Duodenal mucosa (tissue), 2 donors: ENCODE data around the gene REC114.

ENCODE experiments used
- H3K27ac ChIP-seq: one replicate; pipeline ENCODE4 v1.7.0; 2013; ENCODE audit warnings: low read depth, low read length
- H3K27me3 ChIP-seq, 2 donors: one replicate each; pipeline ENCODE4 v1.7.0; 2013; ENCODE audit warnings: low read length in 2 of 2, control low read depth in 1 of 2; ENCODE audit not compliant: insufficient read depth in 2 of 2, control insufficient read depth in 1 of 2
- H3K36me3 ChIP-seq, 2 donors: one replicate each; pipeline ENCODE4 v1.7.0; 2013; ENCODE audit warnings: low read length in 2 of 2, control low read depth in 1 of 2; ENCODE audit not compliant: insufficient read depth in 2 of 2, control insufficient read depth in 1 of 2
- H3K4me1 ChIP-seq, 2 donors: one replicate each; pipeline ENCODE4 v1.7.0; 2013; ENCODE audit warnings: low read length in 2 of 2, control low read depth in 1 of 2; ENCODE audit not compliant: insufficient read depth in 2 of 2, control insufficient read depth in 1 of 2
- H3K4me3 ChIP-seq, 2 donors: one replicate each; pipeline ENCODE4 v1.7.0; 2013; ENCODE audit warnings: low read length in 2 of 2, low read depth in 1 of 2
- H3K9ac ChIP-seq, 2 donors: one replicate each; pipeline ENCODE4 v1.7.0; 2013; ENCODE audit warnings: low read length in 2 of 2, low read depth in 1 of 2
- H3K9me3 ChIP-seq, 2 donors: one replicate each; pipeline ENCODE4 v1.7.0; 2013; ENCODE audit warnings: low read length in 2 of 2, control low read depth in 1 of 2; ENCODE audit not compliant: control insufficient read depth in 1 of 2

The REC114 gene

DNA sequence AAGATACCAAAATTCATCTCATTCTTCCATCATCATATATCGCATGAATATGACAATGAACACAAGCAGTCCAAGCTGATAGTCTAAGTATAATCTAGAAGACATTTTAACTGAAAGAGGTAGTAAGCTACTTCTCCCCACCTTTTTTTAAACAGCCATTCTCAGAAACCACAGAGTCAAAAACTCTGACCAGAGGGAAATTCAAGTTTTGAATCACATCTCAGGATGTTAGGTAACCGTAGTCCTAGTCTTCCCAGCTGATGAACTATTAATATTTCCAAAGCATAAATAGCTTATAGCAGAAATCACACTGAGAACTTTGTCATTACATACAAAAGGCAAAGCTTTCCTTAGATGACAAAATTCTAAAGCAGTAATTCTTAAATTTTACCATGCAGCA is 164.4 kb downstream of the REC114 start:
- no peak overlapping the region for H3K27ac ChIP-seq
- peaks cover 14 to 35% of the 10 kb centered on the region in 2 donors for H3K4me1 ChIP-seq

DNA sequence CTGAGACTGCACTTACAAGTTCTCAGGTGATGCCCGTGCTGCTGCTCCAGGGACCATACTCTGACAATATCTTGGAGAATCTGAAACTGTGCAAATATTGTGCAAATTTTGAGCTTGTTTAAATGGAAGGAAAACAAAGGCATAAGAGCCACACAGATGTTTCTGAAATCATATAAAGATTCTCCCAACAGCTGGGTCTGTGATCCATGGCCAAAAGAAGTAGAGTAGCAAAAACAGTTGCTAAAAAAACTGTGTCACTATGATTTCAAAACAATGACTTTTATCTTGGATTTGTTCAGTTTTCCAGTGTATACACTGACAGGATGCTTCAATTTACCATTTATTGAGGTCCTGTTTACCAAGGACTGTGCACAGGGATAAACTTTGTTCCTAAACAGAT is 164.9 kb downstream of the REC114 start:
- no peaks in the 10 kb centered on the region for H3K9me3 ChIP-seq
- H3K4me1 ChIP-seq, result peaks cover 10 to 33% of the 10 kb centered on the region in 2 donors
- H3K36me3 ChIP-seq, result no peaks in the 10 kb centered on the region
- H3K27ac ChIP-seq, result no peak overlapping the region
- no peaks in the 10 kb centered on the region for H3K27me3 ChIP-seq
- no peak overlapping the region for H3K4me3 ChIP-seq
- H3K9ac ChIP-seq, result no peak overlapping the region

More for the DNA sequence above, 164.4 kb downstream of the REC114 start:
- Histone ChIP-seq H3K27me3 (no peaks in the 10 kb centered on the region), H3K36me3 (no peaks in the 10 kb centered on the region), H3K9me3 (no peaks in the 10 kb centered on the region), H3K9ac (no peak overlapping the region), H3K4me3 (no peak overlapping the region)

DNA sequence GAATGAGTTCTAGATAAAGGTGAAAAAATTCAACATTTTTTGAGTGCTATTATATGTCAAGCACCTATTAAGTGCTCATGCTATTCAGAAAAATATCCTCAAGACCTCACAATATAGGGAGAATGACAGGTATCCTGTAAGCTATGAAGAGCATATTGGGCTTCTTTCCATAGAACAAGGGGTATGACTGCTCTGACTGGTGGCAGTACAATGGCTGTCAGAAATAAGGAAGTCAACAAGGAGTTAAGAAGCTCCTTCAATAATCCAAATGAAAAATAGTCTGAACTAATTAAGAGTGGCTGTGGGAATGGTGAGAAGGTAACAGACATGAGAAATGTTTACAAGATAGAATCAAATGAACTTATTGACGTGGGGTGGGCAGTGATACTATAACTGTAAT is 165.5 kb downstream of the REC114 start:
- no peak overlapping the region for H3K9ac ChIP-seq
- no peak overlapping the region for H3K27ac ChIP-seq
- H3K36me3 ChIP-seq, result no peaks in the 10 kb centered on the region
- H3K4me1 ChIP-seq, result peaks cover 4 to 29% of the 10 kb centered on the region in 2 donors
- no peaks in the 10 kb centered on the region for H3K9me3 ChIP-seq
- no peak overlapping the region for H3K4me3 ChIP-seq
- no peaks in the 10 kb centered on the region for H3K27me3 ChIP-seq

DNA sequence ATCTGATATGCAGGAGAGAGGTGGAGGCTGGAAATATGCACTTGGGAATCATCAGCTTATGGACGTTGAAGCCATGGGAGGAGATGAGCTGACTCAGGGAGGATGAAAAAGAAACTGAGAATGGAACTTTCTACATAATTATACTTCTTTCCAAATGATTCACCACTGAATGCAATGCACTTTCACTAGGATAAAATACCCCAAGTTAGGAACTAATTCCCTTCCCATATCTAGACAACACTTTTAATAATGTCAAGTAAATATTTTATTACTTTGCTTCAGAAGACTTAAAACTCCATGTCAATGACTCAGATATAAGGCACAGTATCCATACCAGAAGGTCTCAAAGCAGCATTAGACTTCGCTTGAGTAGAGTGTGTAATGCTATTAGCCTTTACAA is 166.0 kb downstream of the REC114 start:
- no peak overlapping the region for H3K9ac ChIP-seq
- peaks cover 4 to 29% of the 10 kb centered on the region in 2 donors for H3K4me1 ChIP-seq

More for the DNA sequence above, 166.0 kb downstream of the REC114 start:
- Histone ChIP-seq H3K4me3 (no peak overlapping the region), H3K27me3 (no peaks in the 10 kb centered on the region), H3K36me3 (no peaks in the 10 kb centered on the region), H3K27ac (no peak overlapping the region), H3K9me3 (no peaks in the 10 kb centered on the region)
